ENCODE data around the gene TPRX2. TPM values are rescaled to one million over a fixed set of nuclear protein-coding genes. Genes with fewer than 3 reads are reported as not detected.

Gene TPRX2
- polyA plus RNA-seq, 1 donor (not counting 4 experiments of a cell fraction or from before 2014, with no cell fraction given) = not detected

DNA sequence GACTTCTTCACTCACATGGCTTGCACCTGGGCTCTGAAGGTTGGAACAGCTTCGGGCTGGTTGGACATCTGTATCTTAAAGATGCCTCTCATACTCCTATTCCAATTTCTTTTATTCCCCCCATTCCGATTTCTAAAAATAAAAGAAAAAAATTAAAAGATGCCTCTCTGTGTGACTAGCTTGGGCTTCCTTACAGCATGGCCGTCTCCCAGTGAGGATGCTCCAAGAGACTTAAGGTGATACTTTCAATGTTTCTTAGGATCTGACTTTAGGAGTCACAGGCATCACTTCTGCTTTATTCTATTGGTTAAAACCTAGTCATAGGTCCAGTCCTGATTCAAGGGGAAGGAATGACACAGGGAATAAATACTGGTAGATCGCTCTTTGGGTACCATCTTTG lies 37.0 kb downstream of the TPRX2 start:
- Histone ChIP-seq H3K27ac (ENCODE audit: control insufficient read depth, insufficient read depth, low read length) (no peak overlapping the region), H3K9ac (ENCODE audit: control insufficient read depth, extremely low read depth, insufficient read depth, low read length) (no peak overlapping the region), H3K4me3 (ENCODE audit: control insufficient read depth in 2 of 3, extremely low read depth in 1 of 3, insufficient read depth in 2 of 3, low read depth in 1 of 3, low read length in 3 of 3) (no peak overlapping the region), H4K20me1 (ENCODE audit: control insufficient read depth, extremely low read depth, insufficient read depth, low read length) (no peaks in the 10 kb centered on the region), H3K79me2 (ENCODE audit: control insufficient read depth, insufficient read depth, low read length) (no peaks in the 10 kb centered on the region), H3K9me3 (ENCODE audit: control insufficient read depth, low read depth, low read length) (no peaks in the 10 kb centered on the region), H3K4me2 (ENCODE audit: control insufficient read depth, extremely low read depth, insufficient read depth, low read depth, low read length) (no peak overlapping the region), H3K36me3 (ENCODE audit: control insufficient read depth in 2 of 2, extremely low read depth in 1 of 2, insufficient read depth in 2 of 2, low read length in 2 of 2) (no peaks in the 10 kb centered on the region), H3K4me1 (ENCODE audit: control insufficient read depth, extremely low read depth, insufficient read depth, low read length) (no peaks in the 10 kb centered on the region), H2AFZ (ENCODE audit: control insufficient read depth, low read length) (no peak overlapping the region), H3K27me3 (ENCODE audit: control insufficient read depth, extremely low read depth, insufficient read depth, low read length) (no peaks in the 10 kb centered on the region), H3K9me1 (ENCODE audit: control insufficient read depth, extremely low read depth, insufficient read depth, low read length) (no peaks in the 10 kb centered on the region)
- FAIRE-seq (no peak), DNase-seq (ENCODE audit: low read depth, low spot score) (no peak)
- no peak for TF ChIP-seq EZH2 (IDR thresholded peaks at IDR 0.05; ENCODE audit: low read length)
- TF ChIP-seq, protein P1, sequence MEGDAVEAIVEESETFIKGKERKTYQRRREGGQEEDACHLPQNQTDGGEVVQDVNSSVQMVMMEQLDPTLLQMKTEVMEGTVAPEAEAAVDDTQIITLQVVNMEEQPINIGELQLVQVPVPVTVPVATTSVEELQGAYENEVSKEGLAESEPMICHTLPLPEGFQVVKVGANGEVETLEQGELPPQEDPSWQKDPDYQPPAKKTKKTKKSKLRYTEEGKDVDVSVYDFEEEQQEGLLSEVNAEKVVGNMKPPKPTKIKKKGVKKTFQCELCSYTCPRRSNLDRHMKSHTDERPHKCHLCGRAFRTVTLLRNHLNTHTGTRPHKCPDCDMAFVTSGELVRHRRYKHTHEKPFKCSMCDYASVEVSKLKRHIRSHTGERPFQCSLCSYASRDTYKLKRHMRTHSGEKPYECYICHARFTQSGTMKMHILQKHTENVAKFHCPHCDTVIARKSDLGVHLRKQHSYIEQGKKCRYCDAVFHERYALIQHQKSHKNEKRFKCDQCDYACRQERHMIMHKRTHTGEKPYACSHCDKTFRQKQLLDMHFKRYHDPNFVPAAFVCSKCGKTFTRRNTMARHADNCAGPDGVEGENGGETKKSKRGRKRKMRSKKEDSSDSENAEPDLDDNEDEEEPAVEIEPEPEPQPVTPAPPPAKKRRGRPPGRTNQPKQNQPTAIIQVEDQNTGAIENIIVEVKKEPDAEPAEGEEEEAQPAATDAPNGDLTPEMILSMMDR (optimal IDR thresholded peaks at IDR 0.05 in 1 of 3, IDR thresholded peaks at IDR 0.05 in 1 of 3, conservative IDR thresholded peaks at IDR 0.05 in 1 of 3; ENCODE audit: extremely low read depth in 1 of 3, insufficient read depth in 2 of 3, low read length in 3 of 3) = no peak
- dilution Hi-C loops (cut with MboI; ENCODE audit: extremely low pct_ligation_motif_present, low sequenced_read_pairs) = no loop called here

DNA sequence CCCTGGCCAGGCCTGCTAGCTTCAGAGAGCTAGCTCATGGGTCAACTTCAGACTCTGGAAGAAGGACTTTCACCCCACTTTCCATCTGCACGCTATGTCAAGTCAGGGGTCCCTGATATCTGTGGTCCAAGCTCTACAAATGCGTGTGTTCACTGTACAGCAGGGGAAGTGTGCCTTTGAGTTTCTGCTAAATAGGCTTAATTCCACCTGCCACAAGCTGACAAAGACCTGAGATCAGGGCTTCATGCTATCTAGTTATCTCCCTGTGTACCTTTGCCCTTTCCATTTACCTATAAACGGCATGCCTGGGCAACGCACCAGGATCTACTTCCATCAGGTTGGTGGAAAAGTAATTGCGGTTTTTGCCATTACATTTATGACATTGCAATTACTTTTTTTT lies 37.7 kb downstream of the TPRX2 start:
- Histone ChIP-seq H2AFZ (ENCODE audit: control insufficient read depth, low read length) (no peak overlapping the region), H3K36me3 (ENCODE audit: control insufficient read depth in 2 of 2, extremely low read depth in 1 of 2, insufficient read depth in 2 of 2, low read length in 2 of 2) (no peaks in the 10 kb centered on the region), H3K27ac (ENCODE audit: control insufficient read depth, insufficient read depth, low read length) (no peak overlapping the region), H4K20me1 (ENCODE audit: control insufficient read depth, extremely low read depth, insufficient read depth, low read length) (no peaks in the 10 kb centered on the region), H3K9ac (ENCODE audit: control insufficient read depth, extremely low read depth, insufficient read depth, low read length) (no peak overlapping the region), H3K4me3 (ENCODE audit: control insufficient read depth in 2 of 3, extremely low read depth in 1 of 3, insufficient read depth in 2 of 3, low read depth in 1 of 3, low read length in 3 of 3) (no peak overlapping the region), H3K9me3 (ENCODE audit: control insufficient read depth, low read depth, low read length) (no peaks in the 10 kb centered on the region), H3K9me1 (ENCODE audit: control insufficient read depth, extremely low read depth, insufficient read depth, low read length) (no peaks in the 10 kb centered on the region), H3K27me3 (ENCODE audit: control insufficient read depth, extremely low read depth, insufficient read depth, low read length) (no peaks in the 10 kb centered on the region), H3K79me2 (ENCODE audit: control insufficient read depth, insufficient read depth, low read length) (no peaks in the 10 kb centered on the region), H3K4me2 (ENCODE audit: control insufficient read depth, extremely low read depth, insufficient read depth, low read depth, low read length) (no peak overlapping the region), H3K4me1 (ENCODE audit: control insufficient read depth, extremely low read depth, insufficient read depth, low read length) (no peaks in the 10 kb centered on the region)
- no peak for FAIRE-seq
- dilution Hi-C loops (cut with MboI; ENCODE audit: extremely low pct_ligation_motif_present, low sequenced_read_pairs) = no loop called here
- no peak for DNase-seq (ENCODE audit: low read depth, low spot score)
- TF ChIP-seq EZH2 (IDR thresholded peaks at IDR 0.05; ENCODE audit: low read length) = no peak
- TF ChIP-seq, protein P1 (optimal IDR thresholded peaks at IDR 0.05 in 1 of 3, IDR thresholded peaks at IDR 0.05 in 1 of 3, conservative IDR thresholded peaks at IDR 0.05 in 1 of 3; ENCODE audit: extremely low read depth in 1 of 3, insufficient read depth in 2 of 3, low read length in 3 of 3) = no peak
